BLaER1 (cell line): Measurements from ENCODE around the gene CCDC28B.
A peak's percentile ranks its signal among the peaks of the same experiment; 100 is the strongest.

Experiments
- H3K27ac ChIP-seq: shearing (Covaris generic); formaldehyde crosslinking; 2 replicates; pipeline ENCODE4 v1.8.1; 2022
- H3K27me3 ChIP-seq: shearing (Covaris generic); formaldehyde crosslinking; 2 replicates; pipeline ENCODE4 v1.8.1; 2022
- H3K36me3 ChIP-seq: shearing (Covaris generic); formaldehyde crosslinking; 2 replicates; pipeline ENCODE4 v1.8.1; 2022
- H3K4me1 ChIP-seq: shearing (Covaris generic); formaldehyde crosslinking; 2 replicates; pipeline ENCODE4 v1.8.1; 2022
- H3K4me2 ChIP-seq: shearing (Covaris generic); formaldehyde crosslinking; 2 replicates; pipeline ENCODE4 v1.8.1; 2022
- H3K4me3 ChIP-seq: shearing (Covaris generic); formaldehyde crosslinking; 2 replicates; pipeline ENCODE4 v1.8.1; 2022
- H3K9ac ChIP-seq: shearing (Covaris generic); formaldehyde crosslinking; 2 replicates; pipeline ENCODE4 v1.8.1; 2022
- H3K9me3 ChIP-seq: shearing (Covaris generic); formaldehyde crosslinking; 2 replicates; pipeline ENCODE4 v1.8.1; 2022
- H4K20me1 ChIP-seq: shearing (Covaris generic); formaldehyde crosslinking; 2 replicates; pipeline ENCODE4 v1.8.1; 2022
- Cebpa-rat ChIP-seq: shearing (Covaris generic); IDR thresholded peaks from 2 replicates; pipeline ENCODE4 v1.8.1; 2022

The CCDC28B gene

DNA sequence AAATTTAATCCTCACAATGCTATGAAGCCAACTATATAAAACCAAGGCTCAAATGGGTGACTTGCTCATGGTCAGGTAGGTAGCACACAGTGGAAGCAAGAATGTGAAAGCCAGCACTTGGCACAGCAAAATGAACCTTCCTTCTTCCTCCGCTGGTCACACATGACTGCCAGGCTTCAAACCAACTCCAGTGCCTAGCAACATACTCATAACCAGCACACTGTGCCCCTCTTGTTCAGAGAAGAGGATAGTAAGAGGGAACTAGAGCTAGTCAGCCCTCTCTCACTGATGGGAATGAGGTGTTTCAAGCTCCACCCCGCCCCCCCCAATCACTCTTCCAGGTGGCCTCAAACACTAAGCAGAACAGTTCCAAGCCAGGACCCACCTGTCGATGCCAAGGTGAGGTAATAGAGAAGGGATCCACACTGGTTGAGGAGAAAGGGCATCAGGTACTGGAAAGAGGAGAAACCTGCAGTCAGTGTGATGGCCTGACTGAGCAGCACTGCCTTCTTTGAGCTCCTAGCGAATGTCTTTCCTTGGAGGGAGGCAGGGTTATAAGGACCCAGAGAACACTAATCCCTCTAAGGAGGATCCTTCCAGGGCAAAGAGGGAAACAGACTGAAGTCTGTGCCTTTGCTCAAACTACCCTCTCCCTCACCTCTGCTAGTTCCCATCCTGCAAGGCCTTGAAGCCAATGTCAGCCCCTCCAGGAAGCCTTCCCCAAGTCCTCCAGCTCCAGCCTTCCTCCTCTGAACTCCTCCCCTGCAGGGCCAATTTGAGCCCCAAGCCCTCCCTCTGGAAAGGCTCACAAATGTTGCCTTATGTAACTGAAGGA is 20.6 kb downstream of the CCDC28B start:
- Histone ChIP-seq H3K9me3 (no peaks in the 10 kb centered on the region), H3K27ac (no peak overlapping the region; the same call in 1 of the 2 replicates), H3K4me2 (peak overlapping the region; percentile 92), H3K27me3 (no peaks in the 10 kb centered on the region), H3K9ac (peak overlapping the region; percentile 91), H3K36me3 (peaks cover 48% of the 10 kb centered on the region), H3K4me1 (peaks cover 40% of the 10 kb centered on the region), H3K4me3 (peak overlapping the region; percentile 92), H4K20me1 (no peaks in the 10 kb centered on the region; the same call in 1 of the 2 replicates)
- TF ChIP-seq Cebpa-rat = no peak

DNA sequence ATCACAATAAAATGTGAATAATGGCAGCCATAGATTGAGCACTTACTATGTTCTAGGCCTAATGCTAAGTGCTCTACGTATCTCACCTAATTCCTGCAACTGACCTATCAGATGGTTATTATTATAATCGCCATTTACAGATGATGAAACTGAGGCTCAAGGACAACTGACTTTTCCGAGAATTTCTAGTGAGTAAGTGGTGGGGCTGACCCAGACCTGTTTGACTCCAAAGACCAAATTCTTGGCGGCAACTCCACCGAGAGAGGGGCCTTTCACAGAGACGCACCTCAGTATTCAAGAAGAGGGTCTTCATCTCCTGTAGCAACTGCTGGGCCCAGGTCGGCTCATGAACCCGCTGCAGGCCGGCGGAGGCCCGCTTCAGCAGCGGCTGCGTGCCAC is 21.2 kb downstream of the CCDC28B start:
- H3K36me3 ChIP-seq = peaks cover 48% of the 10 kb centered on the region
- TF ChIP-seq Cebpa-rat = no peak

DNA sequence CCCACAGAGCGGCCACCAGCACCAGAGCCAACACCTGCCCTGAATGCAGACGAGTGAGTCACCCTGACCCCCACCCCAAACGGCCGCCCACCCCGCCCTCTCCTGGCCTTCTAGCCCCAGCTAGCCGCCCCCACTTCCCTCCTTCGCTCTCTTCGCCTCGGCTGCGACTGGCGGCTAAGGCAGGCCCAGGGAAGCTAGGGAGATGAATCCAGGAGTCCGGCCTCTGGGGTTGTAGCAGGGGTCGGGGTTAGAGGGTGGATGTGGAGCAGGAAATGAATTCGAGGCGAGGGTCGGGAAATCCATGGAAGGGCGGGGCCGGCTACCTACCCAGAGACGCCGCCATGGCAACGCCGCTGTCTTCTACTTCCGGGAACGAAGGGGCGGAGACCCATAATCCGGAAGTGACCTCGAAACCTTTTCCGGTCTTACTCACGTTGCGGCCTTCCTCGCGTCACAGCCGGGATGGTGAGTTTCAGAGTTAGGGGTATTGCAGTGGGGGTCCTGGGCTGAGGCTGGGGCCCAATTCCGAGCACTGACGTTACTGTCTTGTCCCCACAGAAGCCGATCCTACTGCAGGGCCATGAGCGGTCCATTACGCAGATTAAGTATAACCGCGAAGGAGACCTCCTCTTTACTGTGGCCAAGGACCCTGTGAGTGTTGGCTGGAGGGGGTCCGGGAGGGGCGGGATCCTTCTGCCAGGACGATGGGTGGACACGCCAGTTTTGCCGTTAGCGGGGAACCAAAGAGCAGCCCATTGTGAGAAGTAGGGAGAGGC is 21.8 kb downstream of the CCDC28B start, which contains the start of the genes EIF3I and TMEM234:
EIF3I (plus strand) TSS at position 428 of the 776 bp plus-strand sequence; CDS start at position 463, 35 bp downstream.
TMEM234 (minus strand) TSS at position 374 of the 776 bp plus-strand sequence; CDS start at position 343, 31 bp downstream.
- H3K9ac ChIP-seq = peak within 1 kb of the TSS; percentile 91
- no peaks in the 10 kb centered on the region for H3K27me3 ChIP-seq
- H3K9me3 ChIP-seq = no peaks in the 10 kb centered on the region
- peaks cover 48% of the 10 kb centered on the region for H3K36me3 ChIP-seq
- H3K27ac ChIP-seq = peak within 1 kb of the TSS; percentile 87
- no peak for TF ChIP-seq Cebpa-rat
- H3K4me2 ChIP-seq = peak within 1 kb of the TSS; percentile 92
- H3K4me1 ChIP-seq = peaks cover 40% of the 10 kb centered on the region
- H3K4me3 ChIP-seq = peak within 1 kb of the TSS; percentile 92
- H4K20me1 ChIP-seq = no peaks in the 10 kb centered on the region; the same call in 1 of the 2 replicates

More for the DNA sequence above, 21.2 kb downstream of the CCDC28B start:
- H3K9me3 ChIP-seq = no peaks in the 10 kb centered on the region
- no peaks in the 10 kb centered on the region; the same call in 1 of the 2 replicates for H4K20me1 ChIP-seq
- H3K4me2 ChIP-seq = peak overlapping the region; percentile 92
- H3K4me1 ChIP-seq = peaks cover 40% of the 10 kb centered on the region
- H3K27me3 ChIP-seq = no peaks in the 10 kb centered on the region
- no peak overlapping the region for H3K27ac ChIP-seq
- H3K9ac ChIP-seq = peak overlapping the region; percentile 91
- H3K4me3 ChIP-seq = peak overlapping the region; percentile 92

DNA sequence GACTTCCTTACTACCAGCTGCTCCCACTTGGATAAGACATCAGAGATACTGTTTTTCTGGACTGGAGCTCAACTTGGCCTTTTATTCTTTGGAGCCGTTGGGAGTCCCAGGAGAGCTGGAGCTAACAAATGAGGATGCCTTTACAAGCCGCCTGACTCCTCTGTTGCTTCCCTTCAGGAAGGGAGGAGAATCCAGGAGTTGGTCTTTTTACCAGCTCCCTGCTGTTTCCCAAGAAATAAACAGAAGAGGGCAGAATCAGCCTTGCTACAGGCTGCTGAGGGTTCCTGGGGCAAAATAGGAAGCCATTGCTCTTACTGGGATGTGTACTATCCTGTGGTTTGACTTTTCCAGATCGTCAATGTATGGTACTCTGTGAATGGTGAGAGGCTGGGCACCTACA is 23.3 kb downstream of the CCDC28B start:
- Histone ChIP-seq H3K4me1 (peaks cover 40% of the 10 kb centered on the region), H3K27me3 (no peaks in the 10 kb centered on the region), H4K20me1 (peaks cover 6% of the 10 kb centered on the region; the same call in 1 of the 2 replicates), H3K9ac (peak overlapping the region; percentile 91), H3K4me3 (peak overlapping the region; percentile 92; the same call in 1 of the 2 replicates), H3K36me3 (peaks cover 63% of the 10 kb centered on the region), H3K4me2 (peak overlapping the region; percentile 92), H3K9me3 (no peaks in the 10 kb centered on the region), H3K27ac (no peak overlapping the region)
- TF ChIP-seq Cebpa-rat = no peak

DNA sequence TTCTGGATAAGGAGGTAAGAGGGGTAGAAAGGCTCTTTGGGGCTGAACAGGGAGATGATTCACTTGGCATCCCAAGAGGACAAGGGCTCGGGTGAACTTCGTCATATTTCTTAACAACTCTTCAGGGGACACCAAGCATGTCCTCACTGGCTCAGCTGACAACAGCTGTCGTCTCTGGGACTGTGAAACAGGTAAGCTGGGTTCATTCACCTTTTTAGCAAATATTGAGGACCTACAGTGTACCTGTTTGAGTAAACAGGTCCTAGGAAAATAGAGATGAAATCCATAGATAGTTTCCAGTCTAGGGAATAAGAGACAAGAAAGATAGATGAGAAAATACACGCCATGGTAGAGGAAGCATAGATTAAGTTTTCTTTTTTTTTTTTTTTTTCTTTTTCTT is 23.9 kb downstream of the CCDC28B start:
- no peak for TF ChIP-seq Cebpa-rat
- no peaks in the 10 kb centered on the region for H3K27me3 ChIP-seq
- H4K20me1 ChIP-seq = peaks cover 6% of the 10 kb centered on the region; the same call in 1 of the 2 replicates
- no peak overlapping the region for H3K27ac ChIP-seq
- H3K9me3 ChIP-seq = no peaks in the 10 kb centered on the region
- peaks cover 40% of the 10 kb centered on the region for H3K4me1 ChIP-seq
- H3K4me3 ChIP-seq = no peak overlapping the region
- peak overlapping the region; percentile 91 for H3K9ac ChIP-seq
- peak overlapping the region; percentile 92 for H3K4me2 ChIP-seq
- H3K36me3 ChIP-seq = peaks cover 65% of the 10 kb centered on the region

DNA sequence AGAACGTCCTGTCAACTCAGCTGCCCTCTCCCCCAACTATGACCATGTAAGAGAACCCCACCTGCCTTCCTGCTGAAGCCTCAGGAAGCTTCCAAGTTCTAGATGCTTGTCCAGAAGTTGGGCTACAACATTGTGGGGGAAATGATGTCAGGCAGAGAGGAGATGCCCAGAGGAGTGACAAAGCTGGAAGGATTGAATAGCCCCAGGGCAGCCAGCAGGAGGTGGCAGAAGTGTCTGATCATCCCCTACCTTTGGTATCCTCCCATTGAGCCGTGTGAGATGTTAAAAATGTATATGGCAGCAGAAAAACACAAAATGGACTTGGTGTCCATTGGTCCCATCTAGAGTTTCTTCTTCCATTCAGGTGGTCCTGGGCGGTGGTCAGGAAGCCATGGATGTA is 28.4 kb downstream of the CCDC28B start:
- H3K4me1 ChIP-seq = peaks cover 5% of the 10 kb centered on the region
- H3K27ac ChIP-seq = no peak overlapping the region
- TF ChIP-seq Cebpa-rat = no peak
- H3K9ac ChIP-seq = no peak overlapping the region
- no peaks in the 10 kb centered on the region for H3K27me3 ChIP-seq
- H3K9me3 ChIP-seq = no peaks in the 10 kb centered on the region
- no peak overlapping the region for H3K4me3 ChIP-seq
- peaks cover 100% of the 10 kb centered on the region for H3K36me3 ChIP-seq
- peaks cover 6% of the 10 kb centered on the region; the same call in 1 of the 2 replicates for H4K20me1 ChIP-seq
- no peak overlapping the region for H3K4me2 ChIP-seq

DNA sequence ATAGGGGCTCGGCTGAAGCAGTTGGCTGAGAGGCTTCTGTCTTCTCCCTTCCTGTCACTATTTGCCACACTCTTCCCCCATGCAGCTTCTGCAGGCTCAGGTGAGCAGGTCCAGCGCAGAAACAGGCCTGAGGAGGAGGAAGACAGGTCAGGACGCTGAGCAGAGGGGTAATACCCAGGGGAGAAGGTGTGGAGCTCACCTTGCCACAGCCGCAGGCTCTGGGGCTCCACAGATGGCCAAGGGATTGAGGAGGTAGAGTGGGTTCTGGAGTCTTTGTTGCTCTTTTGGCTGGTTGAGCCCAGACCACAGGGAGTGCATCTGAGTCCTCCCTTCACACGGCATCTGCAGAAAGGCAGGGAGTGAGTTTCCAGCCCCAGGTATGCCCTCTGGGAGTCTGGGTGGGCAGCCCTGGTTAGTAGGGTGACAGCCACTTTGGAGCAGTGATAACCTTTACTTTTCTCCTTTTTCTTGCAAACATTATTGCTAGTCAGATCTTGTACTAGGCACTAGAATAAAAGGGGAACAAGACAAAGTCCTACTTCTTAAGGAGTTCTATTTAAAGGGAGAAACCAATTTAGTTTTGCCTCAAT is 31.5 kb downstream of the CCDC28B start:
- H3K36me3 ChIP-seq = peaks cover 81% of the 10 kb centered on the region
- H3K9me3 ChIP-seq = no peaks in the 10 kb centered on the region
- no peak overlapping the region for H3K27ac ChIP-seq
- no peak for TF ChIP-seq Cebpa-rat
- H3K4me2 ChIP-seq = no peak overlapping the region
- 0 out of 2 replicates have a peak, but pooled peaks cover 6% of the 10 kb centered on the region for H4K20me1 ChIP-seq
- H3K9ac ChIP-seq = no peak overlapping the region
- H3K4me1 ChIP-seq = no peaks in the 10 kb centered on the region
- H3K4me3 ChIP-seq = no peak overlapping the region
- H3K27me3 ChIP-seq = no peaks in the 10 kb centered on the region

DNA sequence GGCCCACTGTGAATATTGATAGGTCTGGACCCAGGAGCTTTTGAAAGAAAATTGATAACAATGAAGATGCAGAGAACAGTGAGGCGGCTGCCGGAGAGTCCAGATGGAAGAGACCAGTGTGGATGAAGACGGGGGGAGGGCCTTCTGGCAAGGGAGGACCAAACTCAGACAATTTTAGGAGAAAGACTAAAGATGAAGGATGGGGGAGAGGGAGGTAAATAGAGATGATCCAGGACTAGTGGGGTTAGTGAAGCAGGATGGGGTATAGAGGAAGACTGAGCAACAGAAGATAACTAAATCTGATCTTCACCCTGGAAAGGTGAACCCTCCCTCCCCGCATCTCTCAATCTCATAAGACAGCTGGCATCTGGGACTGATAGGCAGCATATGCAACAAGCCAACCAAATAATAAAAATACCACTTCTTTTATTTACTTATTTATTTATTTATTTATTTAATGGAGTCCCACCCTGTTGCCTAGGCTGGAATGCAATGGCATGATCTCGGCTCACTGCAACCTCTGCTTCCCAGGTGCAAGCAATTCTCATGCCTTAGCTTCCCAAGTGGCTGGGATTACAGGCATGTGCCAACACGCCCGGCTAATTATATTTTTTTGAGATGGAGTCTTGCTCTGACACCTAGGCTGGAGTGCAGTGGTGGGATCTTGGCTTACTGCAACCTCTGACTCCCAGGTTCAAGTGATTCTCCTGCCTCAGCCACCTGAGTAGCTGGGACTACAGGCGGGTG is 32.3 kb downstream of the CCDC28B start:
- no peak overlapping the region for H3K9ac ChIP-seq

DNA sequence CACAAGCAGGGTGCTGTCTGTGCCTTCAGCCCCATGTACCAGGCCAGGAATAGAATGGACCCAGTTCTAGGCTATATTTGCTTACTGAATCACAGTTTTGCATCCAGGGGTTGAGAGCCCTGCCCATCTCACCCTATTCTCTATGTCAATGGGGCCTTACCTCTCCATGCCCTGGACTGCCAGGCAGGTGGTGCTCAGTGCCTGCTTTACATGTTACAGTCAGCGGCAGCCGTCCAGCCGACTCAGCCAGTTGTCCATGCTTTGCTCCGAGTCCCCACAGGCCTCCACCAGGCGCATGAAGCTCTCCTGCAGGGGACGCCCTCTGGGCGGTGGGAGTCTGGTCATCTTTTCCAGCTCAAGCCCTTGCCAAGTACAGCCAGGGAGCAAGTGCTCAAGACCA is 34.4 kb downstream of the CCDC28B start:
- no peak for TF ChIP-seq Cebpa-rat
- Histone ChIP-seq H3K4me2 (no peak overlapping the region), H3K36me3 (peaks cover 53% of the 10 kb centered on the region), H3K4me1 (peaks cover 8% of the 10 kb centered on the region), H3K27me3 (no peaks in the 10 kb centered on the region), H3K4me3 (no peak overlapping the region), H3K9ac (no peak overlapping the region), H4K20me1 (no peaks in the 10 kb centered on the region), H3K9me3 (no peaks in the 10 kb centered on the region), H3K27ac (no peak overlapping the region)

More for the DNA sequence above, 32.3 kb downstream of the CCDC28B start:
- Histone ChIP-seq H3K27me3 (no peaks in the 10 kb centered on the region), H3K27ac (no peak overlapping the region), H3K36me3 (peaks cover 74% of the 10 kb centered on the region), H4K20me1 (0 out of 2 replicates have a peak, but pooled peaks cover 2% of the 10 kb centered on the region), H3K4me1 (no peaks in the 10 kb centered on the region), H3K9me3 (no peaks in the 10 kb centered on the region), H3K4me3 (no peak overlapping the region), H3K4me2 (no peak overlapping the region)
- TF ChIP-seq Cebpa-rat = no peak
